ENCODE results near the gene KHNYN.
A peak's percentile ranks its signal among the peaks of the same experiment; 100 is the strongest.
"Not testable (repeated sequence)": the region's sequence is repeated elsewhere in the genome, so short reads cannot be mapped to it uniquely, and the experiment has no call there.

KHNYN gene

DNA sequence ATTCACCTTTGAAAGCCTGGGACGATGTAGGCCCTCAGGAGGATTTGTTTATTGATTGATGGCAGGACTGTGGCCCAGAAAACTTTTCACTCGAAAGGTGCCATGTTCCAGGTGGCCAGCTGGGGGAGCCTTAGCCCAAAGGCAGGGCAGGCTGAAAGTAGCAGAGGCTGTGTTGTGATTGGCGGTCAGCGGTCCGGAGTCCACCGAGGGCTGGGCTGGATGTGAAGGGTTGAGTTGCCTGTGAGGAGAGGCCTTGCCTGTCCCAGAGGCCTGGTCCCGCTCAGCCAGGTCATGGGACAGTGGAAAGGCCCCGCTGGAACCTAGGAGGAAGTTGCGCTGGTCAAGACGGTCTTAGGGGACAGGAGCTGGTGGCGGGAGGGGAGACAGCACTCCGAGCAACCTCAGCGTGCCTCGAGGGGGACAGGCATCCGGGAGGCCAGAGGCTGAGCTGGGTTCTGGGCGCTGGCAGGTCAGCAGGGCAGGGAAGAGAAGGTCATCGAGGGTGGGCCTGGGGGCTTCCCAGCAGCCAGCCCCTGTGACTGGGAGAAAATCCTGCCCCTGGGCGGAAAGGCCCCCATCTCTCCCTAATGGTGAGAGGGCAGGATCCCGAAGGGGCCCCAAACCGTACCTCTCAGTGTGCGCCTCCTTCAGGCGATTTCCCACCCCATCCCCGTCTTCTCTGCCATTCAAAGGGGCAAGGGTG is 52.0 kb downstream of the KHNYN start:
- Histone ChIP-seq H4K20me1 (ENCODE audit: low read depth, low read length) (no peaks in the 10 kb centered on the region), H3K4me3 (ENCODE audit: insufficient read depth, low read length, poor library complexity, severe bottlenecking) (no peak overlapping the region), H2AFZ (ENCODE audit: low read depth, low read length, severe bottlenecking) (no peak overlapping the region), H3K27me3 (ENCODE audit: low read length) (no peaks in the 10 kb centered on the region), H3K9me2 (replicated peaks; ENCODE audit: insufficient read depth, low read length) (no peaks in the 10 kb centered on the region), H3F3A (ENCODE audit: insufficient read depth) (no peaks in the 10 kb centered on the region), H3K27ac (ENCODE audit: low read depth, low read length) (no peak overlapping the region), H3K9ac (ENCODE audit: low read length) (no peak overlapping the region), H3K36me3 (ENCODE audit: low read length) (no peaks in the 10 kb centered on the region), H3K79me2 (ENCODE audit: insufficient read depth, low read length) (no peaks in the 10 kb centered on the region), H3K9me3 (ENCODE audit: insufficient read depth, low read length) (no peaks in the 10 kb centered on the region), H3K4me2 (ENCODE audit: low read depth, low read length, poor library complexity, severe bottlenecking) (no peak overlapping the region)
- no peak for TF ChIP-seq EZH2phosphoT487 (conservative IDR thresholded peaks at IDR 0.05; ENCODE audit: low read length)
- TF ChIP-seq, protein P1, sequence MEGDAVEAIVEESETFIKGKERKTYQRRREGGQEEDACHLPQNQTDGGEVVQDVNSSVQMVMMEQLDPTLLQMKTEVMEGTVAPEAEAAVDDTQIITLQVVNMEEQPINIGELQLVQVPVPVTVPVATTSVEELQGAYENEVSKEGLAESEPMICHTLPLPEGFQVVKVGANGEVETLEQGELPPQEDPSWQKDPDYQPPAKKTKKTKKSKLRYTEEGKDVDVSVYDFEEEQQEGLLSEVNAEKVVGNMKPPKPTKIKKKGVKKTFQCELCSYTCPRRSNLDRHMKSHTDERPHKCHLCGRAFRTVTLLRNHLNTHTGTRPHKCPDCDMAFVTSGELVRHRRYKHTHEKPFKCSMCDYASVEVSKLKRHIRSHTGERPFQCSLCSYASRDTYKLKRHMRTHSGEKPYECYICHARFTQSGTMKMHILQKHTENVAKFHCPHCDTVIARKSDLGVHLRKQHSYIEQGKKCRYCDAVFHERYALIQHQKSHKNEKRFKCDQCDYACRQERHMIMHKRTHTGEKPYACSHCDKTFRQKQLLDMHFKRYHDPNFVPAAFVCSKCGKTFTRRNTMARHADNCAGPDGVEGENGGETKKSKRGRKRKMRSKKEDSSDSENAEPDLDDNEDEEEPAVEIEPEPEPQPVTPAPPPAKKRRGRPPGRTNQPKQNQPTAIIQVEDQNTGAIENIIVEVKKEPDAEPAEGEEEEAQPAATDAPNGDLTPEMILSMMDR (IDR thresholded peaks at IDR 0.05; ENCODE audit: insufficient read depth, low read length, poor library complexity, severe bottlenecking), result peak; percentile 33

DNA sequence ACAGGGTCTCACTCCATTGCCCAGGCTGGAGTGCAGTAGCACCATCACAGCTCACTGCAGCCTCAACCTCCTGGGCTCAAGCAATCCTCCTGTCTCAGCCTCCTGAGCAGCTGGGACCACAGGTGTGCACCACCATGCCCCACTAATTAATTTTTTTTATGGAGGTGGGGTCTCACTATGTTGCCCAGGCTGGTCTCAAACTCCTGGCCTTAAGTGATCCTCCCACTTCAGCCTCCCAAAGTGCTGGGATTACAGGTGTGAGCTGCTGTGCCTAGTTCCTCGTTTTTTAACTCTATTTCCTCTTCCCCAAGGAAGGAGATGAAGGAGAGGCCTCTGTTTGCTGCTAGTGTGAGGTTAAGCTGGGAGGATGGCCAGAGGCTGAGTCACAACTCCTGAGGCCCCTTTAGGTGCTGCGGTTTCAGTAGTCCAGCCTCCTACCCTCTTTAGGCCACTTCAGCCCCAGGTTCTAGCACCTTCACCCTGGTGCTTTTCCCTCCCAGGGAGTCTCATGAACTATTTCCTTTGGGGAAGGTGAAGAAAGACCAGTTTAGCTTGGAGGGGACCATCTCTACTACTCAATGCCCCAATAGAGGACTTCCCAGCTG is 53.0 kb downstream of the KHNYN start:
- not testable (repeated sequence) for H3K4me2 ChIP-seq (ENCODE audit: low read depth, low read length, poor library complexity, severe bottlenecking); H3K27ac ChIP-seq (ENCODE audit: low read depth, low read length); H3K4me3 ChIP-seq (ENCODE audit: insufficient read depth, low read length, poor library complexity, severe bottlenecking); H3F3A ChIP-seq (ENCODE audit: insufficient read depth); H4K20me1 ChIP-seq (ENCODE audit: low read depth, low read length); H3K79me2 ChIP-seq (ENCODE audit: insufficient read depth, low read length); H3K9ac ChIP-seq (ENCODE audit: low read length); H3K36me3 ChIP-seq (ENCODE audit: low read length); H3K27me3 ChIP-seq (ENCODE audit: low read length); H3K9me2 ChIP-seq (replicated peaks; ENCODE audit: insufficient read depth, low read length); H3K9me3 ChIP-seq (ENCODE audit: insufficient read depth, low read length); H2AFZ ChIP-seq (ENCODE audit: low read depth, low read length, severe bottlenecking)

DNA sequence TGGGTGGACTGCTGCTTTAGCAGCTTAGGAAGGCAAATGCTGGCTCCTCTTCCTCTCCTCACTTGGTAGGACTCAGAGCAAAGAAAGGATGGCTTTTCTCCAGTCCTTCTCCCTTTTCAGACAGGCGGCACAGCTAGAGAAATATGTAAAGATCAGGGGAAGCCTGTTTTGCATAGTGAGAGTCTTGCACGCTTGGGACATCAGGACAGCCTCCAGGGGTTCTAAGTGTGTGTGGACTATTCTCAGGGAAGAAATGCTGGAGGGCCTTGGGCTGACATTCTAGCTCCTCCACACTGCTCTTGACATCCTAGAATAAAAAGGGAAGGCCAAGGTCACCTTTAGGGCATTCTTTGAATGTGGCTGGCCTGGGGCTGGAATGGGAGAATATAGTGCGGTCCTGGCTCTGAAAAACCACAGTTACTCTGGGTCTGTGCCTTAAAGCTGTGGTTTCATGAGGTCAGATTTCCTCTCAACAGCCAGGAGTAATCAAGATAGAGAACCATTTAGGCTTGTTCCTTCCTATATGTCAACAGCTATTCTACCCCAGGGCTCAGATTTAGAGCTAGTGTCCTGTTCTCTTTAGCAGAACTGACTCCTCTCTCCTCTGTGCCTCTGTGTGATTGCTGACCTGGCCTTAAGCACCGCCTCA is 54.0 kb downstream of the KHNYN start:
- Histone ChIP-seq H3K36me3 (ENCODE audit: low read length) (no peaks in the 10 kb centered on the region), H3K9me2 (replicated peaks; ENCODE audit: insufficient read depth, low read length) (no peaks in the 10 kb centered on the region), H3K27ac (ENCODE audit: low read depth, low read length) (no peak overlapping the region), H3K4me2 (ENCODE audit: low read depth, low read length, poor library complexity, severe bottlenecking) (no peak overlapping the region), H3F3A (ENCODE audit: insufficient read depth) (no peaks in the 10 kb centered on the region), H4K20me1 (ENCODE audit: low read depth, low read length) (no peaks in the 10 kb centered on the region), H3K9ac (ENCODE audit: low read length) (no peak overlapping the region), H3K4me3 (ENCODE audit: insufficient read depth, low read length, poor library complexity, severe bottlenecking) (no peak overlapping the region), H3K9me3 (ENCODE audit: insufficient read depth, low read length) (no peaks in the 10 kb centered on the region), H2AFZ (ENCODE audit: low read depth, low read length, severe bottlenecking) (no peak overlapping the region), H3K79me2 (ENCODE audit: insufficient read depth, low read length) (no peaks in the 10 kb centered on the region), H3K27me3 (ENCODE audit: low read length) (no peaks in the 10 kb centered on the region)
- no peak for TF ChIP-seq EZH2phosphoT487 (conservative IDR thresholded peaks at IDR 0.05; ENCODE audit: low read length)
- TF ChIP-seq, protein P1 (IDR thresholded peaks at IDR 0.05; ENCODE audit: insufficient read depth, low read length, poor library complexity, severe bottlenecking), result no peak
